GM23338 (cell line): ENCODE data around the gene APBA1.

ENCODE experiments used
- EZH2 ChIP-seq: fragments of 200-600 bp; sonication (generic); IDR thresholded peaks from one replicate; pipeline ENCODE4 v1.8.0; 2017; ENCODE audit warnings: antibody characterized with exemption, mild to moderate bottlenecking, low read depth; ENCODE audit not compliant: unreplicated experiment
- POLR2AphosphoS5 ChIP-seq: IDR thresholded peaks from 2 replicates; pipeline ENCODE4 v1.6.1; 2016; ENCODE audit warnings: antibody characterized with exemption, low read depth

GRCh38 chr9:69462394-69462793 is 209.8 kb downstream of the APBA1 start:
- no peak for TF ChIP-seq POLR2AphosphoS5
- TF ChIP-seq EZH2, result no peak
